HFFc6 (cell line): ENCODE data around the gene CENPP. TPM values are rescaled to one million over a fixed set of nuclear protein-coding genes. Genes with fewer than 3 reads are reported as not detected.

Source experiments
- DNase-seq: peaks from one replicate; pipeline ENCODE4 v3.0.0-alpha.2; 2018
- H3K27ac Mint-ChIP-seq: 2 replicates; pipeline ENCODE4 v1.8.0; 2020; ENCODE audit warnings: mild to moderate bottlenecking, mixed read lengths
- H3K27me3 Mint-ChIP-seq: 2 replicates; pipeline ENCODE4 v1.8.0; 2021; ENCODE audit warnings: mild to moderate bottlenecking, moderate library complexity, mixed read lengths; ENCODE audit not compliant: insufficient read depth
- H3K36me3 Mint-ChIP-seq: 2 replicates; pipeline ENCODE4 v1.8.0; 2021; ENCODE audit warnings: low read depth, mixed read lengths
- H3K4me1 Mint-ChIP-seq: 2 replicates; pipeline ENCODE4 v1.8.0; 2020; ENCODE audit warnings: low read depth, mixed read lengths
- H3K4me3 Mint-ChIP-seq: 2 replicates; pipeline ENCODE4 v1.8.0; 2020; ENCODE audit warnings: mild to moderate bottlenecking, moderate library complexity, mixed read lengths
- H3K9me3 Mint-ChIP-seq: 2 replicates; pipeline ENCODE4 v1.8.0; 2020; ENCODE audit warnings: mild to moderate bottlenecking, mixed read lengths
- CTCF ChIP-seq: fragments of 200-600 bp; sonication (generic); IDR thresholded peaks from 2 replicates; pipeline ENCODE4 v1.5.0; 2021; ENCODE audit warnings: antibody characterized with exemption, mild to moderate bottlenecking
- total RNA-seq, 6 experiments: library from RNA; stranded (reverse); fragmentation: NEBNext Ultra II Directional; extraction: Animal tissue kit (Norgen Biotek cat#: 25700); gene quantifications; 2 replicates in 1 of 6; 3 replicates in 5 of 6; pipeline ENCODE4 v1.2.3, GENCODE V29; 2021

The CENPP gene
- total RNA-seq, 6 experiments from 2014 or later, result 3.0 to 7.0 (median 6.0) TPM

DNA sequence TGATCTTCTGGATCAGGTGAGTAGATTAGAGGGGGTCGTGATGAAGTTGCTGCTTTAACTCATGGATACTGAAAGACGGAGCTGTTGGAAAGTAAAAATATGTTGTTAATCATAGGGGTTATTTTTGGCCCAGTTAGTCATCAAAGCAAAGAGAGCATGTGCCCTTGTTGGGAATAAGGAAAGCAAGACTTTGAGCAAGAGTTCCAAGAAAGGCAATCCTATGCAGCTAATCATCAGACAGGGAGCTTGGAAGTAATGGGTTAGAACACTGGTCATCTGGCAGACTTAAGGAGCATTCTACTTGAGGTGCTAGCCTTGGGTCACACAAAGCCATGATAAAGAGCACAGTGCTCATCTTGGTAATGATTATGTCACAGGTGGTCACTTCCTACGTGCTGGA is 138.2 kb downstream of the CENPP start:
- H3K27me3 Mint-ChIP-seq, result no peaks in the 10 kb centered on the region; the same call in none of the 2 replicates
- no peaks in the 10 kb centered on the region for H3K9me3 Mint-ChIP-seq
- peak; percentile 95 for DNase-seq
- no peak for TF ChIP-seq CTCF
- H3K4me1 Mint-ChIP-seq, result peaks cover 63% of the 10 kb centered on the region
- H3K27ac Mint-ChIP-seq, result peak overlapping the region; percentile 92
- H3K36me3 Mint-ChIP-seq, result no peaks in the 10 kb centered on the region
- H3K4me3 Mint-ChIP-seq, result peak overlapping the region; percentile 79

DNA sequence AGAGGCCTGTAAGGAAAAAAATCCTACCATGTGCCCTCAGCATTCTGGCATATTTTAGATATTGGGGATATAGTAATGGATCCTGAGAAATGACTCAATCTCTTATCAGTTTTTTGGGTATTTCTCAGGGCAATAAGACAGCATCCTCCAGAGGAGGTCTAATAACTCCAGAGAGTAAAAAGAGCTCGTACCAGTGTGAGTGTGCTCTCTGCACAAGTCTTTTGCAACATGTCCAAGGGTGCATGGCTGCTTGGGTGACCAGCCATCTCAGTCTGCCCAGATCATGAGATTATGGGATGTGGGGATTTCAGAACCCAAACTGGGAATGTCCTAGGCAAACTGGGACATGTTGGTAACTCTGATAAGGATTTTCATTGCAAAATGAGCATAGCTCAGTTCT is 141.3 kb downstream of the CENPP start:
- no peaks in the 10 kb centered on the region for H3K36me3 Mint-ChIP-seq
- H3K9me3 Mint-ChIP-seq, result no peaks in the 10 kb centered on the region
- H3K4me1 Mint-ChIP-seq, result peaks cover 67% of the 10 kb centered on the region
- no peak for DNase-seq
- TF ChIP-seq CTCF, result no peak
- H3K4me3 Mint-ChIP-seq, result no peak overlapping the region
- no peaks in the 10 kb centered on the region for H3K27me3 Mint-ChIP-seq
- no peak overlapping the region for H3K27ac Mint-ChIP-seq

- Mint-ChIP-seq H3K9me3 (no peaks in the 10 kb centered on the region), H3K27ac (no peak overlapping the region; the same call in 1 of the 2 replicates), H3K4me3 (no peak overlapping the region), H3K27me3 (no peaks in the 10 kb centered on the region), H3K36me3 (no peaks in the 10 kb centered on the region), H3K4me1 (peaks cover 64% of the 10 kb centered on the region)
- no peak for DNase-seq
- no peak for TF ChIP-seq CTCF
Observed at GRCh38 chr9:92467511-92467910, 141.8 kb downstream of the CENPP start.

GRCh38 chr9:92468206-92468605 is 142.5 kb downstream of the CENPP start:
- no peak for TF ChIP-seq CTCF
- Mint-ChIP-seq H3K27ac (peak overlapping the region; percentile 70), H3K9me3 (no peaks in the 10 kb centered on the region), H3K27me3 (no peaks in the 10 kb centered on the region), H3K36me3 (no peaks in the 10 kb centered on the region), H3K4me3 (no peak overlapping the region; the same call in 1 of the 2 replicates), H3K4me1 (peaks cover 57% of the 10 kb centered on the region)
- DNase-seq, result peak; percentile 62

DNA sequence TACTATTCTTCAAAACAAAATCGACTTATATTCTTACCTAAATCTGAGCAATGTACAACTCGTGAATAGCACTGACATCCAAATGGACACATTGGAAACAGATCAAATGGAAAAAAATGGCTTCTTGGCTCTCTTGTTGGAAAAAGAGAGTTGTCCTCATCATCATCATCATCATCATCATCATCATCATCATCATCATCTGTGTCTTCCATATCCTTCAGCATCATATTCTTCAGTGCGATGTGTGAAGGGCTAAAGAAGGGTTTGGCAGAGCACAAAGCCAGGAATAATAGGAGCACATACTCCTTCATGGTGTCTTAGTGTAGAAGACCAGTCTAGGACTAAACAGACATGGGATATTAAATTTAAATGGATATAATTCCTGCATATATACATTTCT is 148.8 kb downstream of the CENPP start:
- Mint-ChIP-seq H3K9me3 (no peaks in the 10 kb centered on the region), H3K27me3 (no peaks in the 10 kb centered on the region), H3K27ac (no peak overlapping the region), H3K4me3 (no peak overlapping the region), H3K4me1 (peaks cover 5% of the 10 kb centered on the region), H3K36me3 (no peaks in the 10 kb centered on the region)
- no peak for DNase-seq
- TF ChIP-seq CTCF, result no peak

DNA sequence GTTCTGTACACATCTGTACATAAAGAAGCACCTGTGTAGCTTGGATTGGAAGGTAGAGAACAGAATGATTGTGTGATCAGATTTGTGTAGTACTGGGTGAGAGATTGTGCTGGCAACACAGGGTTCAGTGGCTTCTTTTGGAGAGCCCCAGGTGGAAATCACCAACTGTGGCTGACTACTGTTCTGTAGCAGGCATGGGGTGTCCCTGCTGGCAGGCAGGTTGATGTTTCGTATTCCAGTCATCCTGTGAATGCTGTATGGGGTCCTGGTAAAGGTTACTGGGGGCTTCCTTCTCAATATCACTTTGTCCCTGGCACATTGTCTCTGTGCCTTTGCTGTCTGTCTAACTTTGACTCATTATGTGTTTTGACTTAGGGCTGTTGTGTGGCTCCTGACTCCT is 151.2 kb downstream of the CENPP start:
- no peak overlapping the region for H3K27ac Mint-ChIP-seq
- H3K27me3 Mint-ChIP-seq, result no peaks in the 10 kb centered on the region
- peaks cover 27% of the 10 kb centered on the region for H3K4me1 Mint-ChIP-seq
- H3K36me3 Mint-ChIP-seq, result no peaks in the 10 kb centered on the region
- no peak overlapping the region for H3K4me3 Mint-ChIP-seq
- no peak for TF ChIP-seq CTCF
- no peak for DNase-seq
- H3K9me3 Mint-ChIP-seq, result no peaks in the 10 kb centered on the region
